ENCODE data around the gene TPTE2. TPM values are rescaled to one million over a fixed set of nuclear protein-coding genes. Genes with fewer than 3 reads are reported as not detected.
"Not testable (repeated sequence)": the region's sequence is repeated elsewhere in the genome, so short reads cannot be mapped to it uniquely, and the experiment has no call there.

The TPTE2 gene
- under 1 TPM; 0.10 to 0.28 TPM for total RNA-seq
- under 1 TPM; 0.51 to 0.84 TPM for polyA plus RNA-seq (ENCODE audit: insufficient read length in 2 of 2)
- long read RNA-seq, donor 1, result 0 reads
- long read RNA-seq, donor 2, result 0 reads
- long read RNA-seq, donor 3, result 0 reads
- long read RNA-seq, donor 4, result 0 reads

GRCh38 chr13:19561127-19561582 lies at the start of gene TPTE2:
Gene TPTE2 (minus strand): TSS chr13:19561532. CDS start chr13:19503234, 58,298 bp downstream.
- not testable (repeated sequence) for H3K4me1 ChIP-seq (ENCODE audit: control insufficient read depth, insufficient read depth, low read length); H3K36me3 ChIP-seq (ENCODE audit: control insufficient read depth, insufficient read depth, low read length); H3K27me3 ChIP-seq (ENCODE audit: control insufficient read depth, insufficient read depth, low read length); H3K9me3 ChIP-seq (ENCODE audit: control insufficient read depth, insufficient read depth, low read length); DNase-seq (ENCODE audit: low read depth in 4 of 6, low spot score in 6 of 6); H3K4me3 ChIP-seq (ENCODE audit: low read depth, low read length); H3K27ac ChIP-seq (ENCODE audit: low read depth, low read length)
- 89% methylated on average over 11 of the region's 32 CpGs for WGBS (ENCODE audit: insufficient coverage)

- Histone ChIP-seq H3K4me1 (ENCODE audit: control insufficient read depth, insufficient read depth, low read length) (no peaks in the 10 kb centered on the region), H3K36me3 (ENCODE audit: control insufficient read depth, insufficient read depth, low read length) (no peaks in the 10 kb centered on the region), H3K4me3 (ENCODE audit: low read depth, low read length) (no peak overlapping the region), H3K9me3 (ENCODE audit: control insufficient read depth, insufficient read depth, low read length) (no peaks in the 10 kb centered on the region), H3K27ac (ENCODE audit: low read depth, low read length) (no peak overlapping the region), H3K27me3 (ENCODE audit: control insufficient read depth, insufficient read depth, low read length) (no peaks in the 10 kb centered on the region)
- WGBS (ENCODE audit: insufficient coverage), result 91% methylated on average over 8 of the region's 10 CpGs
- no peak for DNase-seq (ENCODE audit: low read depth in 4 of 6, low spot score in 6 of 6)
Observed at GRCh38 chr13:19607523-19608078, 46.3 kb upstream of the TPTE2 start.

GRCh38 chr13:19606737-19607136 lies 45.4 kb upstream of the TPTE2 start:
- Histone ChIP-seq H3K27ac (ENCODE audit: low read depth, low read length) (no peak overlapping the region), H3K27me3 (ENCODE audit: control insufficient read depth, insufficient read depth, low read length) (no peaks in the 10 kb centered on the region), H3K4me3 (ENCODE audit: low read depth, low read length) (no peak overlapping the region), H3K4me1 (ENCODE audit: control insufficient read depth, insufficient read depth, low read length) (no peaks in the 10 kb centered on the region), H3K9me3 (ENCODE audit: control insufficient read depth, insufficient read depth, low read length) (no peaks in the 10 kb centered on the region), H3K36me3 (ENCODE audit: control insufficient read depth, insufficient read depth, low read length) (no peaks in the 10 kb centered on the region)
- WGBS (ENCODE audit: insufficient coverage), result 100% methylated on average over 1 of the region's 2 CpGs
- DNase-seq (ENCODE audit: low read depth in 4 of 6, low spot score in 6 of 6), result no peak

- Histone ChIP-seq H3K36me3 (ENCODE audit: control insufficient read depth, insufficient read depth, low read length) (no peaks in the 10 kb centered on the region), H3K4me3 (ENCODE audit: low read depth, low read length) (no peak overlapping the region), H3K27ac (ENCODE audit: low read depth, low read length) (no peak overlapping the region), H3K4me1 (ENCODE audit: control insufficient read depth, insufficient read depth, low read length) (peaks cover 4% of the 10 kb centered on the region), H3K9me3 (ENCODE audit: control insufficient read depth, insufficient read depth, low read length) (no peaks in the 10 kb centered on the region), H3K27me3 (ENCODE audit: control insufficient read depth, insufficient read depth, low read length) (no peaks in the 10 kb centered on the region)
- no peak for DNase-seq (ENCODE audit: low read depth in 4 of 6, low spot score in 6 of 6)
Observed at GRCh38 chr13:19606152-19606551, 44.8 kb upstream of the TPTE2 start.

GRCh38 chr13:19605161-19605955 lies 44.0 kb upstream of the TPTE2 start:
- WGBS (ENCODE audit: insufficient coverage), result 98% methylated on average over 5 of the region's 7 CpGs
- H3K27ac ChIP-seq (ENCODE audit: low read depth, low read length), result no peak overlapping the region
- DNase-seq (ENCODE audit: low read depth in 4 of 6, low spot score in 6 of 6), result no peak

GRCh38 chr13:19604306-19604705 lies 43.0 kb upstream of the TPTE2 start:
- Histone ChIP-seq H3K27ac (ENCODE audit: low read depth, low read length) (no peak overlapping the region), H3K27me3 (ENCODE audit: control insufficient read depth, insufficient read depth, low read length) (no peaks in the 10 kb centered on the region), H3K36me3 (ENCODE audit: control insufficient read depth, insufficient read depth, low read length) (no peaks in the 10 kb centered on the region), H3K4me1 (ENCODE audit: control insufficient read depth, insufficient read depth, low read length) (peaks cover 4% of the 10 kb centered on the region), H3K9me3 (ENCODE audit: control insufficient read depth, insufficient read depth, low read length) (no peaks in the 10 kb centered on the region), H3K4me3 (ENCODE audit: low read depth, low read length) (no peak overlapping the region)
- DNase-seq (ENCODE audit: low read depth in 4 of 6, low spot score in 6 of 6), result no peak
- WGBS (ENCODE audit: insufficient coverage), result 82% methylated on average over 6 of the region's 6 CpGs

More at GRCh38 chr13:19605161-19605955, 44.0 kb upstream of the TPTE2 start:
- Histone ChIP-seq H3K36me3 (ENCODE audit: control insufficient read depth, insufficient read depth, low read length) (no peaks in the 10 kb centered on the region), H3K9me3 (ENCODE audit: control insufficient read depth, insufficient read depth, low read length) (no peaks in the 10 kb centered on the region), H3K27me3 (ENCODE audit: control insufficient read depth, insufficient read depth, low read length) (no peaks in the 10 kb centered on the region), H3K4me3 (ENCODE audit: low read depth, low read length) (no peak overlapping the region), H3K4me1 (ENCODE audit: control insufficient read depth, insufficient read depth, low read length) (peaks cover 4% of the 10 kb centered on the region)

GRCh38 chr13:19601749-19602725 lies 40.7 kb upstream of the TPTE2 start:
- under 1% methylated on average over 108 of the region's 108 CpGs for WGBS (ENCODE audit: insufficient coverage)
- H3K27me3 ChIP-seq (ENCODE audit: control insufficient read depth, insufficient read depth, low read length), result no peaks in the 10 kb centered on the region
- no peaks in the 10 kb centered on the region for H3K9me3 ChIP-seq (ENCODE audit: control insufficient read depth, insufficient read depth, low read length)
- peak in 2 of 6 donors; percentile 48 to 65 for DNase-seq (ENCODE audit: low read depth in 4 of 6, low spot score in 6 of 6)
- H3K36me3 ChIP-seq (ENCODE audit: control insufficient read depth, insufficient read depth, low read length), result no peaks in the 10 kb centered on the region
- H3K27ac ChIP-seq (ENCODE audit: low read depth, low read length), result no peak overlapping the region
- H3K4me1 ChIP-seq (ENCODE audit: control insufficient read depth, insufficient read depth, low read length), result peaks cover 4% of the 10 kb centered on the region
- peak overlapping the region; percentile 29 for H3K4me3 ChIP-seq (ENCODE audit: low read depth, low read length)

GRCh38 chr13:19597523-19597922 lies 36.2 kb upstream of the TPTE2 start:
- Histone ChIP-seq H3K4me1 (ENCODE audit: control insufficient read depth, insufficient read depth, low read length) (peaks cover 4% of the 10 kb centered on the region), H3K9me3 (ENCODE audit: control insufficient read depth, insufficient read depth, low read length) (no peaks in the 10 kb centered on the region), H3K4me3 (ENCODE audit: low read depth, low read length) (no peak overlapping the region), H3K27me3 (ENCODE audit: control insufficient read depth, insufficient read depth, low read length) (no peaks in the 10 kb centered on the region), H3K27ac (ENCODE audit: low read depth, low read length) (no peak overlapping the region), H3K36me3 (ENCODE audit: control insufficient read depth, insufficient read depth, low read length) (no peaks in the 10 kb centered on the region)
- no peak for DNase-seq (ENCODE audit: low read depth in 4 of 6, low spot score in 6 of 6)
- WGBS (ENCODE audit: insufficient coverage), result 89% methylated on average over 4 of the region's 5 CpGs

GRCh38 chr13:19596960-19597361 lies 35.6 kb upstream of the TPTE2 start:
- Histone ChIP-seq H3K9me3 (ENCODE audit: control insufficient read depth, insufficient read depth, low read length) (no peaks in the 10 kb centered on the region), H3K4me1 (ENCODE audit: control insufficient read depth, insufficient read depth, low read length) (peaks cover 4% of the 10 kb centered on the region), H3K4me3 (ENCODE audit: low read depth, low read length) (no peak overlapping the region), H3K27me3 (ENCODE audit: control insufficient read depth, insufficient read depth, low read length) (no peaks in the 10 kb centered on the region), H3K27ac (ENCODE audit: low read depth, low read length) (no peak overlapping the region), H3K36me3 (ENCODE audit: control insufficient read depth, insufficient read depth, low read length) (no peaks in the 10 kb centered on the region)
- WGBS (ENCODE audit: insufficient coverage), result 92% methylated on average over 2 of the region's 6 CpGs
- no peak for DNase-seq (ENCODE audit: low read depth in 4 of 6, low spot score in 6 of 6)

Data from spinal cord (tissue), 10 donors.